ENCODE data around the gene HS6ST1.

HS6ST1 gene

GRCh38 chr2:128326346-128326745, 7.7 kb upstream of the HS6ST1 start:
- Mint-ChIP-seq H3K4me3 (no peak overlapping the region), H3K4me1 (peaks cover 13% of the 10 kb centered on the region), H3K27ac (no peak overlapping the region), H3K36me3 (ENCODE audit: low read depth) (peaks cover 2% of the 10 kb centered on the region), H3K27me3 (ENCODE audit: low read depth, poor library complexity) (peaks cover 12% of the 10 kb centered on the region), H3K9me3 (peaks cover 3% of the 10 kb centered on the region)
- DNase-seq: no peak
- TF ChIP-seq CTCF (IDR thresholded peaks at IDR 0.05): no peak

- H3K36me3 Mint-ChIP-seq (ENCODE audit: low read depth): no peaks in the 10 kb centered on the region
- TF ChIP-seq CTCF (IDR thresholded peaks at IDR 0.05): no peak
- no peak overlapping the region for H3K4me3 Mint-ChIP-seq
- DNase-seq: no peak
- no peak overlapping the region for H3K27ac Mint-ChIP-seq
- H3K4me1 Mint-ChIP-seq: peaks cover 18% of the 10 kb centered on the region
- peaks cover 16% of the 10 kb centered on the region for H3K27me3 Mint-ChIP-seq (ENCODE audit: low read depth, poor library complexity)
- H3K9me3 Mint-ChIP-seq: no peaks in the 10 kb centered on the region
These were observed 7.0 kb upstream of the HS6ST1 start for GRCh38 chr2:128325611-128326181.

GRCh38 chr2:128324897-128325410, 6.3 kb upstream of the HS6ST1 start:
- H3K27me3 Mint-ChIP-seq (ENCODE audit: low read depth, poor library complexity): peaks cover 16% of the 10 kb centered on the region
- no peak overlapping the region for H3K27ac Mint-ChIP-seq
- H3K4me1 Mint-ChIP-seq: peaks cover 22% of the 10 kb centered on the region
- H3K9me3 Mint-ChIP-seq: no peaks in the 10 kb centered on the region
- no peaks in the 10 kb centered on the region for H3K36me3 Mint-ChIP-seq (ENCODE audit: low read depth)
- DNase-seq: no peak
- TF ChIP-seq CTCF (IDR thresholded peaks at IDR 0.05): no peak
- H3K4me3 Mint-ChIP-seq: no peak overlapping the region

- H3K4me3 Mint-ChIP-seq: peak overlapping the region; percentile 62
These were observed 5.6 kb upstream of the HS6ST1 start for GRCh38 chr2:128324008-128324896.

GRCh38 chr2:128323555-128323931, 4.9 kb upstream of the HS6ST1 start:
- no peak for TF ChIP-seq CTCF (IDR thresholded peaks at IDR 0.05)
- peaks cover 22% of the 10 kb centered on the region for H3K4me1 Mint-ChIP-seq
- H3K4me3 Mint-ChIP-seq: peak overlapping the region; percentile 76
- no peaks in the 10 kb centered on the region for H3K36me3 Mint-ChIP-seq (ENCODE audit: low read depth)
- no peaks in the 10 kb centered on the region for H3K9me3 Mint-ChIP-seq
- peaks cover 14% of the 10 kb centered on the region for H3K27me3 Mint-ChIP-seq (ENCODE audit: low read depth, poor library complexity)
- DNase-seq: no peak
- H3K27ac Mint-ChIP-seq: peak overlapping the region; percentile 51

More at GRCh38 chr2:128324008-128324896, 5.6 kb upstream of the HS6ST1 start:
- Mint-ChIP-seq H3K36me3 (ENCODE audit: low read depth) (no peaks in the 10 kb centered on the region), H3K4me1 (peaks cover 22% of the 10 kb centered on the region), H3K9me3 (no peaks in the 10 kb centered on the region), H3K27ac (no peak overlapping the region), H3K27me3 (ENCODE audit: low read depth, poor library complexity) (peaks cover 16% of the 10 kb centered on the region)
- TF ChIP-seq CTCF (IDR thresholded peaks at IDR 0.05): no peak
- no peak for DNase-seq

Measured in nephron progenitor cell (in vitro differentiated cells).